ENCODE data around the gene SDK1.

SDK1 gene

DNA sequence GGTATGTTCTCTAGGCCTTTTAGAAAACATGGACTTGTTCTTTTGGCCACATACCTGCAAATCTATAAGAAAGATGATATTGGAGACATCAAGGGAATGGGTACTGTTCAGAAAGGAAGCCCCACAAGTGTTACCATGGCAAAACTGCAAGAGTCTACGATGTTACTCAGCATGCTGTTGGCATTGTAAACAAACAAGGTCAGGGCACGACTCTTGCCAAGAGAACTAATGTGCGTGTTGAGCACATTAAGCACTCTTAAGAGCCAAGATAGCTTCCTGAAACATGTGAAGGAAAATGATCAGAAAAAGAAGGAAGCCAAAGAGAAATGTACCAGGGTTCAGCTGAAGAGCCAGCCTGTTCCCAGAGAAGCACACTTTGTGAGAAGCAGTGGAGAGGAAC lies 37.1 kb downstream of the SDK1 start:
- DNase-seq: no peak

DNA sequence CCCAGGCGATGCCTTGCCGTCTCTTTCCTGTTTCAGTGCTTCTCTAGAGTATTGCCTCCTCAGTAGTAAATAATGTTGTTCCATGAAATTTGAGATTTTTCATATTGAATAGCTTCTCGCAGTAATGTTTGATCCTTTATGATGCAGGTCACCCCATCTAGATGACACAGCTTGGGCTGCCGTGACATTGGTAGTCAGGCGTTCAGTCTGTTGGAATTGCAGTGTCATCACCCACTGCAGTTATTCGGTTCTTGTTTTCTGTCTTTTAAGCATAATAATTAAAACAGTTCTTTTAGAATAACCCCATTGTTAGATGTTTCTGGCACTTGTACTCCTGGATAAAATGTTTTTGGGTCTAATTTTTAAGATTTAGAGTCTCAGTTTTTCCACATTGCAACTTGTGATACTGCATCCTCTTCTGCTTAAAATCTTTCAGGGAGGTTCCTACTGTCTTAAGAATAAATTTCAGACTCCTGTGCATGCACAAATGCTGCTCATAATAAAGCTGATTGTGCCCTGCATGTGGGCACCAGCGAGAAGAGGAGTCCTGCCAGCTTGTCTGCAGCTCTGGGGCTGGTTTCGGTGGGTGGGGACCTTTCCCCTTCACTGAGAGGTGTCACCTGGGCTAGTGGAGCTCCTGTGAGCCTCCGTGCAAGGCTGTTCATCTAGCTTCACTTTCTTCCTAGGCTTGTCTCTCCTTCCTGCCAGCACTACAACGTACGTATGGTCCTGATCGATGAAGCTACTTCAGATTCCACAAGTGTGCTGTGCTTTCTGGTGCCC lies 44.8 kb downstream of the SDK1 start:
- no peak for DNase-seq

GRCh38 chr7:3349126-3349525 lies 48.1 kb downstream of the SDK1 start:
- peak; percentile 49 for DNase-seq

- no peak for DNase-seq
Observed at GRCh38 chr7:3356173-3356572, 55.1 kb downstream of the SDK1 start.

GRCh38 chr7:3358991-3359390 lies 57.9 kb downstream of the SDK1 start:
- no peak for DNase-seq

DNA sequence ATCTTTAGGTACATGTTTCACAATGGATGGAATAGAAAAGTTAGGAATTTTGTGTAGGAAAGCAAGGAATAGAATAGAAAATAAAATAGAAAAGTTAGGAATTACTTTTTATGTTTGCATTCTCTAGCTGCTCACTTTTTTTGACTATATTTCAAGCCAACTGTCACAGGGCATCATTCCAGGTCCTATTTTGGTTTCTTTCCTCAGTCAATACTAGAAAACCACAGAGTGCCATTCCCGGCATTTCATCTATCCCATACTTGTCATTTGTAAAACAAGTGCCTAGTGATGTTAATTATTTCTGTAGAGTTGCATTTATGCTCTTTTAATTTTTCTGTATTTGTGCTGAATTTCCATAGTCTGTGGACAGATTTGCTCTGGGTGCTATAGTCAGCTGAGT lies 66.2 kb downstream of the SDK1 start:
- DNase-seq: no peak

DNA sequence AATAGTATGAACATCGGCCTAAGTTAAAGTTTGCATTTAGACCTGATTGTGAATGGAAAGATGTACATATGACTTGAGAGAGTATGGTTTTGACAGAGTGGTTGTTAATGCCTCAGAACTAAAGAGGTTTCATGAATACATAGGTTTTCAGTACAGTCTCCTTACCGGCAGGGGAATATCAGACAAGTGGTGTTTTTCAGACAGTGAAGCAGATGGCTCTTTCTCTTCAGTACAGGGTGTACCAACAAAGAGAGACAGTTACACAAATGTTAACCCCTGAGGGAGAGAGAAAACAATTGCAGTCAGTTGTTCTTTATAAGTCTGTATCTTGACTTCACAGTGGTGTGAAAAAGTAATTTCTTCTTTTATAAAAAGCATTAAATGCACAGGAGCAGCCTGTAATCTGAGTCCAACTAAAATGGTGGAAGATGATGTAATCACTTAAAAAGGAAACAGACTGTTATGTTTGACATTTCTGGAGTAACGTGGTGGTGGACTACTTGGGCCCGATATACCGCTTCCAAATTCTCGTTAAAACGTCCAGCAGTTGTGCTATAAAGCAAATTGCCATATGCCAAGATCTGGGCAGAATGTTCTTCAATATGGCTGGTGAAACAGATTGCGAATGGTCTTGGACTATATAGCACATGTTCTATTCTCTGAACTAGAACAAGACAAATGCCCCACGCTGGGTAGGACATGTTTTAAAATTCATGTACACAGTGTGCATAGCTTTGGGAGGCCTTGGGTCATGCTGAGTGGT lies 69.2 kb downstream of the SDK1 start:
- DNase-seq: no peak

DNA sequence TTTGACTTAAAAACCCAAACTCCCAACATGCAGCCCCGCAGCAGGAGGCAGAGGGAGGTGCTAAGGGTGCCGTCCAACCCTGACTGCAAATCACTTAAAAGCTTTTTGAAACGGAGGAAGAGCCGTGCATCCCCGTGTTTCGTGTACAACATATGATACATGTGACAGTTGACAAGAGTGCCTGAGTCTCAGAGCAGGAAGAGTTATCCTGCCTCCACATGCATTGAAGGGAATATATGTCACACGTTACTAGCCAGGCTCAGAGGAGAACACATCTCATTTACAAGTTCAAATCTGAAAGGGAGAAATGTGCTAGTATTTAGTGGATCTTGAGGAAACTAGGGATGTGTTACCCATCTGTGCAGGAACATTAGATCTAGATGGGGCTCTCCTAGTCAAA lies 69.9 kb downstream of the SDK1 start:
- DNase-seq: no peak

GRCh38 chr7:3371601-3372000 lies 70.5 kb downstream of the SDK1 start:
- no peak for DNase-seq

DNA sequence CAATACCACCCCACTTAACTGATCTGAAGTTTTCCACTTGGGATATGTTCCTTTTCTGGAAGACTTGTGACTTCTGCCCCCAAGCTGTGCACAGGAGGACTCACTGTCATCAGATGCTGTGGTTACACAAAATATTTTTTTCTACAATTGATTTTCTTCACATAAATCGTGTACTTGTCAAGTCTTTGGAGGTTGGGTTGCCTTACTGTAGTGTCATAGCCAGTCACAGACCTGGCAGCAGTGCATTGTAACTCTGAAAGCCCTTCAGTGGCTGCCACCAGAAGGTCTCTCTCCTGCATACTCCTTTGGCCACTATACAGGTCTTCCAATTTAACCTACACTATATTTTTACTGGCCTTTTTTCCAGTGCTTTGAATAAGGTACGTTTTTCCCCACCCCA lies 73.2 kb downstream of the SDK1 start:
- no peak for DNase-seq

GRCh38 chr7:3378390-3379150 lies 77.5 kb downstream of the SDK1 start:
- peak; percentile 62 for DNase-seq

DNA sequence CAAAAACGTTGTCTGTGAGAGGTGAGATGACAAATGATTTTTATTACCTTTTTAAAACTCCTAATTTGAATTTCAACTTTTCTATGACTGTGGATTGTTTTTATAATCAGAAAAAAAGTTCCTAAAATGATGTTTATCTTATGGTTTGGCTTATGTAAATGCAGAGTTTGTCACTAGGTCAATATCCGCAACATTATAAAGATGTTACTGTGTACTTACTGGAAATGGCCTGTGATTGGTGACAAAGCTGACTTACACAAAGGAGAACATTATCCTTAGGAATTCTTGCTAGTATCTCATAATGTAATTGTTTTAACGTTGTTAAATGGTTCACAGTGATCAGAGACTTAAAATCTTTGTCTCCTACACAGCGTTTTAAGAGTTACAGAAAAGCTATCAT lies 79.0 kb downstream of the SDK1 start:
- DNase-seq: no peak

GRCh38 chr7:3380886-3381685 lies 80.0 kb downstream of the SDK1 start:
- DNase-seq: no peak

GRCh38 chr7:3386423-3387190 lies 85.6 kb downstream of the SDK1 start:
- no peak for DNase-seq

GRCh38 chr7:3393862-3394261 lies 92.8 kb downstream of the SDK1 start:
- DNase-seq: no peak

DNA sequence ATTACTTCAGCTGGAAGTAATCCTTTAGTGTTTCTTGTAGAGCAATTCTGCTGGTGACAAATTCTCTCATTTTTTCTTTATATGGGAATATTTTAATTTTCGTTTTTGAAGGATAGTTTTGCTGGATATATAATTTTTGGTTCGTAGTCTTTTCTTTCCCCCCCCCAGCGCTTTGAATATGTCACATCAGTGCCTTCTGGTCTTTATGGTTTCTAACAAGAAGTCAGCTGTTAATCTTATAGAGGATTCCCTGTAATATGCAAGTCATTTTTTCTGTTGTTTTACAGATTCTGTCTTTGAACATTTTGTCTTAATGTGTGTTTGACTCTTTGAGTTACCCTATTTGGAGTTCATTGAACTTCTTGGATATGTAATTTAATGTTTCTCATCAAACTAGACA lies 96.3 kb downstream of the SDK1 start:
- DNase-seq: no peak

- DNase-seq: peak; percentile 27
Observed at GRCh38 chr7:3399858-3400257, 98.8 kb downstream of the SDK1 start.

- DNase-seq: no peak
Observed at GRCh38 chr7:3404501-3404900, 103.4 kb downstream of the SDK1 start.

DNA sequence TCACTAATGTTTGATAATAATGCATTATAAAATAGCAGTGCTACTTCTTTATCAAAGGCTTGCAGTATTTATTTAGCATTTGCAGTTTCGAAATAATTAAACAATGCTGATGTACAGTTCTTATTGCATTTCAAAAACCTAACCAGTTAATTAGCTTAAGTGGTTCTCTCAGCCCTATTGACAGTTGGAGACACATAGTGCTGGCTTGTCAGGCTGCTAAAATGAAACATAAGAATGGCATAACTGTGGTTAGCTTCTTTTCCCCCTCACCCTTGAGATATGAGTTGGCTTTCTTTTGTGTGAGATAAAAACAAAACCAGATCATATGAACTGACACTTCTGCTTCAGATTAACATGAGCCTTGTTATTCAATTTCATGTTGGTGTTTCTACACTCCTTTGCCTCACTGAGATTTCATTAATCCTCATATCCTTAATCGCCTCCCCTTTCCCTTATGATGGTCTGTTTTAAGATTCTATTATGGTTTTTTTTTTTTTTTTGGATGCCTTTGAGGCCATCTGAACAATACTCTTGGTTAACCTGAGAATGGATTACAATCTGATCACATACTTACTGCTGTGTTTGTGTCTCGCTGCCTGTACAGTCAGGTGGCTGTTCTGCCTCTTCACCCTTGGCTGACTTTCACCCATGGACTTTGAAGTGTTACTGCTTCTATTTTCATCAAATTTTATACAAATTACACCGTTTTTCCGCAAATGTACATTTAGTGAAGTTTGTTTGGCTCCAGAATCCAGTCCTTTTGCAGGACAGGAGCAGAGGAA lies 108.0 kb downstream of the SDK1 start:
- no peak for DNase-seq

- DNase-seq: no peak
Observed at GRCh38 chr7:3412871-3413270, 111.8 kb downstream of the SDK1 start.

DNA sequence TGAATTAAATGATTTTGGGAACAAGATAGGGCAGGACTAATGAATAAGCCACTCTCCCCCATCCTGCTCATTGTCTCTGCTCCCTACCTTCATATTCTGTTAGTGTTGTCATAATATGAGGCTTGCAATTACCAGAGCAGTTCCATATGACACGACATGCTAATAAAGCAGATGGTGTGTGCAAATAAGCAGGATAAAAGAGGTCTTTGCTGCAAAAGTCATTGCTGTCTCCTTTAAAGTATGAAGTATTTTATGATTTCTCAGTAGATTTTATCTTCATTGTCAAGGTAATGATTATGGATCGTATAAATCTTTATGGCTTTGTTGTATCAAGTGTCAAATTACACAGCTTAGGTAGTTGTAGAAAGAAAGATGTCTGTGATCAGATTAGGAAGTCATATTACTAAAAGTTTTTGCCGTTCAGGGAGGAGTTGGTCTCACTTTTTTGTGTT lies 114.8 kb downstream of the SDK1 start:
- DNase-seq: no peak

All from retina (tissue), 1 donor.